ENCODE results near the gene RNF149. TPM values are rescaled to one million over a fixed set of nuclear protein-coding genes. Genes with fewer than 3 reads are reported as not detected.

Gene RNF149, protein sequence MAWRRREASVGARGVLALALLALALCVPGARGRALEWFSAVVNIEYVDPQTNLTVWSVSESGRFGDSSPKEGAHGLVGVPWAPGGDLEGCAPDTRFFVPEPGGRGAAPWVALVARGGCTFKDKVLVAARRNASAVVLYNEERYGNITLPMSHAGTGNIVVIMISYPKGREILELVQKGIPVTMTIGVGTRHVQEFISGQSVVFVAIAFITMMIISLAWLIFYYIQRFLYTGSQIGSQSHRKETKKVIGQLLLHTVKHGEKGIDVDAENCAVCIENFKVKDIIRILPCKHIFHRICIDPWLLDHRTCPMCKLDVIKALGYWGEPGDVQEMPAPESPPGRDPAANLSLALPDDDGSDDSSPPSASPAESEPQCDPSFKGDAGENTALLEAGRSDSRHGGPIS
- total RNA-seq (100 to 1,000 TPM; 139 to 150 TPM), total RNA-seq (36.3 to 593 (median 180) reads per million in 172 experiments)
- polyA plus RNA-seq (2013, experiment 1 of 2): 95.9 TPM
- 132 TPM for polyA plus RNA-seq (2013, experiment 2 of 2)

DNA sequence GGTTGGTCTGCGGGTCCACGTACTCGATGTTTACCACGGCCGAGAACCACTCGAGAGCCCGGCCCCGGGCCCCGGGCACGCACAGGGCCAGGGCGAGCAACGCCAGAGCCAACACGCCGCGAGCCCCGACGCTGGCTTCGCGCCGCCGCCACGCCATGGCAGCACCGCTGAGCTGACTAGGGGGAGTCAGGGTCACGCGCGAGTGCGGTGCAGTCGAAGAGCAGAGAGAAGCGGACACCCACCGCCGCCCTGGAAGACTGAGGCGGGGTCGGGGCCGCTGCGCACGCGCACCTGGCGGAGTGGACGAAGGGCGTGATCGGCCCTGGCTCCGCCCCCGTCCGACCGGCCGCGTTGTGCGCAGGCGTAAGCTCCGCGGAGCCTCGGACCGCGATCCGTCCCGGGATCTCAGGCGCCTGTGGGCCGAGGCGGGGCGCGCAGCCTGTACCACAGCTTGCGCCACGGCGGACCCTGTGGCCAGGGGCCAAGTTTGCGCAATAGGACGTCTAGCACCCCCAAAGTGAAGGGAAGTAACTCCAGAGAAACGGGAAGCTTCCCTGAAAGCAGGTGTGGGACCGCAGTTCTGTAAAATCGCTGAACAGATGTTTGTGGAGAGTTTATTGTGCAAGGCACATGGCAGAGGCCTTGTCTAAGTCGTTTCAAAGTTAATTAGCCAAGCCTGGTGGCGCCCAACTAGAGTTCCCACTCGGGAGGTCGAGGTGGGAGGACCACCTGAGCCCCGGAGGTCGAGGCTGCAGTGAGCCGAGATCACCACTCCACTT, at the start of gene RNF149:
Gene RNF149, minus strand, starts transcription at position 270 of the 779 bp plus-strand sequence. Its CDS starts 113 bp downstream, at position 157.
- Mint-ChIP-seq H3K27me3 (no peaks in the 10 kb centered on the region), H3K4me3 (peak within 1 kb of the TSS; percentile 98), H3K27ac (peak within 1 kb of the TSS; percentile 96), H3K4me1 (ENCODE audit: low read depth) (peaks cover 79% of the 10 kb centered on the region), H3K9me3 (no peaks in the 10 kb centered on the region), H3K36me3 (ENCODE audit: low read depth) (peaks cover 43% of the 10 kb centered on the region)
- H3K4me3 ChIP-seq (ENCODE audit: low read length): peak within 1 kb of the TSS; percentile 90
- no peaks in the 10 kb centered on the region for H3K9me3 ChIP-seq (ENCODE audit: control insufficient read depth in 1 of 2, insufficient read depth in 1 of 2, low read length in 2 of 2)
- intact Hi-C loops (cut with DNase I, micrococcal nuclease): loop anchor here (1.0 to 5.0 kb wide), 4 partner anchors 34 to 389 kb away; partner anchors contain the start of genes CNOT11 (in 1 of the 2) and MAP4K4 (in 1 of the 2)
- peak; percentile 82 to 95 (median 93) for DNase-seq
- peaks cover 67% of the 10 kb centered on the region for H3K4me1 ChIP-seq (ENCODE audit: insufficient read depth, low read length)
- no peaks in the 10 kb centered on the region for H3K27me3 ChIP-seq (ENCODE audit: control insufficient read depth in 1 of 2, insufficient read depth in 2 of 2, low read length in 2 of 2)
- peaks cover 16% of the 10 kb centered on the region for H3K36me3 ChIP-seq (ENCODE audit: insufficient read depth, low read length)
- ChIA-PET CTCF (interaction anchor here (0.9 to 1.2 kb wide), 3 partner anchors 9 to 389 kb away, joined by 3 read pairs; partner anchors contain the start of gene MAP4K4), POLR2A (interaction anchor here (0.7 to 2.0 kb wide), 26 partner anchors 8 to 746 kb away, joined by 3 to 79 read pairs (median 4); partner anchors contain the start of genes CNOT11, CREG2, MAP4K4 and PDCL3)
- H3K27ac ChIP-seq (ENCODE audit: low read depth in 1 of 2, low read length in 2 of 2): peak within 1 kb of the TSS; percentile 85 to 95
- peak; percentile 56 for ATAC-seq (ENCODE audit: poor library complexity)
- TF ChIP-seq, protein P1, sequence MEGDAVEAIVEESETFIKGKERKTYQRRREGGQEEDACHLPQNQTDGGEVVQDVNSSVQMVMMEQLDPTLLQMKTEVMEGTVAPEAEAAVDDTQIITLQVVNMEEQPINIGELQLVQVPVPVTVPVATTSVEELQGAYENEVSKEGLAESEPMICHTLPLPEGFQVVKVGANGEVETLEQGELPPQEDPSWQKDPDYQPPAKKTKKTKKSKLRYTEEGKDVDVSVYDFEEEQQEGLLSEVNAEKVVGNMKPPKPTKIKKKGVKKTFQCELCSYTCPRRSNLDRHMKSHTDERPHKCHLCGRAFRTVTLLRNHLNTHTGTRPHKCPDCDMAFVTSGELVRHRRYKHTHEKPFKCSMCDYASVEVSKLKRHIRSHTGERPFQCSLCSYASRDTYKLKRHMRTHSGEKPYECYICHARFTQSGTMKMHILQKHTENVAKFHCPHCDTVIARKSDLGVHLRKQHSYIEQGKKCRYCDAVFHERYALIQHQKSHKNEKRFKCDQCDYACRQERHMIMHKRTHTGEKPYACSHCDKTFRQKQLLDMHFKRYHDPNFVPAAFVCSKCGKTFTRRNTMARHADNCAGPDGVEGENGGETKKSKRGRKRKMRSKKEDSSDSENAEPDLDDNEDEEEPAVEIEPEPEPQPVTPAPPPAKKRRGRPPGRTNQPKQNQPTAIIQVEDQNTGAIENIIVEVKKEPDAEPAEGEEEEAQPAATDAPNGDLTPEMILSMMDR (IDR thresholded peaks at IDR 0.05): no peak

DNA sequence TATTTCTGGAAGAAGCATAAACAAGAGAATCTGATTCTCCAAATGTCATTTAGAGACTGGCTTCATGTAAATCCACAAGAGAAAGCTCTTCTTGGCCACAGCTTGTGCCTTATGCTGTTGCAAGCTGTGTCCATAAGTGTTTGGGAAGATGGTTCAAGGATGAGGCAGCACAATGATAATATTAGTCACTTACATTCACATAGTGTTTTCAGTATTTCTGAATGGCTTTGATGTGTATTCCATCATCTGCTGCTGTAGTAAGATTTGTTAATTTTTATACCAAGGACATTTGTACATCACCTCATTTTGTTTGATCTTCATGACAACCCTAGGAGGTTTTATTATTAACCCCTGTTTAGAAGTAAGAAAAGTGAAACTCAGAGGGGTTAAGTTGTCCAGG, 48.9 kb upstream of the RNF149 start:
- POLR2A ChIA-PET: interaction anchor here (0.6 kb wide), 1 partner anchor 475 kb away, joined by 3 read pairs; no protein-coding TSS in a partner anchor
- Mint-ChIP-seq H3K27me3 (no peaks in the 10 kb centered on the region), H3K4me3 (no peak overlapping the region), H3K4me1 (ENCODE audit: low read depth) (peaks cover 33% of the 10 kb centered on the region), H3K9me3 (no peaks in the 10 kb centered on the region), H3K36me3 (ENCODE audit: low read depth) (no peaks in the 10 kb centered on the region), H3K27ac (no peak overlapping the region)
- Histone ChIP-seq H3K27ac (ENCODE audit: low read depth in 1 of 2, low read length in 2 of 2) (no peak overlapping the region), H3K4me3 (ENCODE audit: low read length) (no peak overlapping the region), H3K4me1 (ENCODE audit: insufficient read depth, low read length) (peaks cover 14% of the 10 kb centered on the region), H3K36me3 (ENCODE audit: insufficient read depth, low read length) (no peaks in the 10 kb centered on the region), H3K27me3 (ENCODE audit: control insufficient read depth in 1 of 2, insufficient read depth in 2 of 2, low read length in 2 of 2) (no peaks in the 10 kb centered on the region), H3K9me3 (ENCODE audit: control insufficient read depth in 1 of 2, insufficient read depth in 1 of 2, low read length in 2 of 2) (no peaks in the 10 kb centered on the region)
- TF ChIP-seq, protein P1 (IDR thresholded peaks at IDR 0.05): no peak
- intact Hi-C loops (cut with DNase I, micrococcal nuclease): no loop called here
- ATAC-seq (ENCODE audit: poor library complexity) (no peak), DNase-seq (no peak)
- CTCF ChIA-PET: no interaction called here

DNA sequence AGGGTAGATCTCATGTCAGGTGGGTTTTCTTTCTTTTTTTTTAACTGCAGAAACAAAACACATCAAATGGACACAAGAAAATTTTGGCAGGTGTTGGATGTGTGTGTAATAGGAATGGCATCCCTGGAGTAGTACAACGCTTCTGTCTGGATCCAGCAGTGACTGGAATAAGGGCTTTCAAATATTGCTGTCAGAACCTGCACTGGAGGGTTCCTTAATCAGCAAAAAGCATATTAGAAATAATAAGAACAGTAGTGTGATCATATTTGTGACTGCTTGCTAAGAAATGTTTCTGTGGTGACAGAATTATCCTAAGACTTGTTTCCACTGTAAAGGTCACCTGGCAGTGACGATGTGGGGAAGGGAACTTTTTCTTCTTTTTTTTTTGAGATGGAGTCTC, 48.0 kb upstream of the RNF149 start:
- Histone ChIP-seq H3K27me3 (ENCODE audit: control insufficient read depth in 1 of 2, insufficient read depth in 2 of 2, low read length in 2 of 2) (no peaks in the 10 kb centered on the region), H3K27ac (ENCODE audit: low read depth in 1 of 2, low read length in 2 of 2) (no peak overlapping the region), H3K4me1 (ENCODE audit: insufficient read depth, low read length) (peaks cover 5% of the 10 kb centered on the region), H3K4me3 (ENCODE audit: low read length) (no peak overlapping the region), H3K36me3 (ENCODE audit: insufficient read depth, low read length) (no peaks in the 10 kb centered on the region), H3K9me3 (ENCODE audit: control insufficient read depth in 1 of 2, insufficient read depth in 1 of 2, low read length in 2 of 2) (no peaks in the 10 kb centered on the region)
- ChIA-PET CTCF (no interaction called here), POLR2A (no interaction called here)
- TF ChIP-seq, protein P1 (IDR thresholded peaks at IDR 0.05): no peak
- H3K27me3 Mint-ChIP-seq: no peaks in the 10 kb centered on the region
- DNase-seq: no peak
- H3K4me3 Mint-ChIP-seq: no peak overlapping the region
- no peaks in the 10 kb centered on the region for H3K36me3 Mint-ChIP-seq (ENCODE audit: low read depth)
- H3K4me1 Mint-ChIP-seq (ENCODE audit: low read depth): peaks cover 24% of the 10 kb centered on the region
- no peaks in the 10 kb centered on the region for H3K9me3 Mint-ChIP-seq
- no peak overlapping the region for H3K27ac Mint-ChIP-seq
- intact Hi-C loops (cut with DNase I, micrococcal nuclease): no loop called here
- ATAC-seq (ENCODE audit: poor library complexity): no peak
